Adipose tissue (tissue), 3 donors: ENCODE data around the gene GPAM. TPM values are rescaled to one million over a fixed set of nuclear protein-coding genes. Genes with fewer than 3 reads are reported as not detected.
"Not testable (repeated sequence)": the region's sequence is repeated elsewhere in the genome, so short reads cannot be mapped to it uniquely, and the experiment has no call there.

ENCODE experiments used
- H3K27ac ChIP-seq: one replicate; pipeline ENCODE4 v1.5.1; 2013; ENCODE audit warnings: low read depth, low read length
- WGBS, 3 donors: extraction: QIAGEN DNeasy Blood & Tissue Kit; methylation state at CpG; one replicate each; pipeline ENCODE4 v1.1.7; 2013; 5-methylcytosine and 5-hydroxymethylcytosine counted together
- polyA plus RNA-seq, 3 donors: library from polyadenylated mRNA; stranded (reverse); fragments of 200-250 nt; gene quantifications; one replicate each; pipeline ENCODE4 v1.2.3, GENCODE V29; 2013
- donor health status: healthy with polysubstance abuse.
- donor health status: Bipolar disorder and iron deficiency.
- donor health status: healthy.

Gene GPAM
- polyA plus RNA-seq, result 1,000 to 10,000 TPM in 1 of 3 donors, 100 to 1,000 TPM in 2; 109 to 1,144 (median 124) TPM

DNA sequence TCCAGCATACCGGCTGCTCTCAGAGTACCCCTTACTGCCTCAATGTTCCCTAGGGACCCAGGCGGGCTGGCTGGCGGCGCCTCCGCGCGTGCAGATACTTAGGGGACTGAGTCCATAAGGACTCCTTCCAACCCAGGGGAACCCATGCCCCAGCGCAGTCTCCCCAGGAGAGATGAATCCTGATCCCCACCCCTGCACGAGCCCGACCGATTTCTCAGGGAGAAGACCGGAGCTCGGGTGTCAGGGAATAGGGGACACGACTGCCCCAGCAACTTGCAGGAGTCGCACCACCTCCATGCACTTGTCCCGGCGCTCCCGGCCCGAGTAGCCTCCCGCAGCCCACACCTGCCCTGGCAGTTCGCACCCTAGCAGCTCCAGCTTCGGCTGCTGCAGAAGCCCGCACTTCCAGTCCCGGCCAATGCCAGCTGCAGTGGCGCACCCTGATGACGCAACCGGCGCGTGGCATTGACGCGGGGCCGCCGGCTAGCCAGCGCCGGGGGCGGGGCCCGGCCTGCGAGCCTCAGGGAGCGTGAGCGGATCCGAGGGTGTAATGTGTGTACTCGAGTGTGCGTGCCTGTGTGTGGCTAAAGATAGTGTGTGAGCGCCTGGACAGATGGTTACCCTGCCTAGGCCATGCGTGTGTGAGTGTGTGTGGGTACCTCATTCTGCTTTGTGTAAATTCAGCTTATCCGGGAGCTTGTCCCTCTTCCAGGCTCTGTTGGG is at the start of gene GPAM:
Gene GPAM, minus strand, starts transcription at position 437 of the 723 bp plus-strand sequence. CDS start 1,981 bp downstream, outside the sequence.
- WGBS, 3 donors, result 1% methylated on average over 46 of the region's 46 CpGs
- no peak within 1 kb of the TSS for H3K27ac ChIP-seq

DNA sequence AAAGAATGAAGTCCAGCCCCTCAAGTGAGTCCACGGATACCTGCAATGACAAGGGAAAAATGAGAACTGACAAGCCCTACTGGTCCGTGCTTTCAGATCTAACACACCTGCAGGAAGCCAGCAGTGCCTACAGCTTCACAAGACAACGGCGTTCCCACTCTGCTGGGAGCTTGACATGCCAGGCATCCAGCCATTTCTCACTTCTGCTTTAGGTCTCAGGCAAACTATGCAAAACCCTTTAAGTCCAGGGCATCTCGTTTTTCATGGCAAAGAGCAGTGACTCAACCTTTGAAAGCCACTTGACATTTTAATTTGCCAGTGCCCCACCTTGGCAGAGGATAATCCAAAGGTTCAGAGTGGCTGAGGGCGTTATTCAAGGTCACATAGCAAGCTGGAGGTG is 49.1 kb upstream of the GPAM start:
- H3K27ac ChIP-seq, result no peak overlapping the region
- 51 to 59% (median 52%) methylated on average over 6 of the region's 6 CpGs for WGBS, 3 donors

DNA sequence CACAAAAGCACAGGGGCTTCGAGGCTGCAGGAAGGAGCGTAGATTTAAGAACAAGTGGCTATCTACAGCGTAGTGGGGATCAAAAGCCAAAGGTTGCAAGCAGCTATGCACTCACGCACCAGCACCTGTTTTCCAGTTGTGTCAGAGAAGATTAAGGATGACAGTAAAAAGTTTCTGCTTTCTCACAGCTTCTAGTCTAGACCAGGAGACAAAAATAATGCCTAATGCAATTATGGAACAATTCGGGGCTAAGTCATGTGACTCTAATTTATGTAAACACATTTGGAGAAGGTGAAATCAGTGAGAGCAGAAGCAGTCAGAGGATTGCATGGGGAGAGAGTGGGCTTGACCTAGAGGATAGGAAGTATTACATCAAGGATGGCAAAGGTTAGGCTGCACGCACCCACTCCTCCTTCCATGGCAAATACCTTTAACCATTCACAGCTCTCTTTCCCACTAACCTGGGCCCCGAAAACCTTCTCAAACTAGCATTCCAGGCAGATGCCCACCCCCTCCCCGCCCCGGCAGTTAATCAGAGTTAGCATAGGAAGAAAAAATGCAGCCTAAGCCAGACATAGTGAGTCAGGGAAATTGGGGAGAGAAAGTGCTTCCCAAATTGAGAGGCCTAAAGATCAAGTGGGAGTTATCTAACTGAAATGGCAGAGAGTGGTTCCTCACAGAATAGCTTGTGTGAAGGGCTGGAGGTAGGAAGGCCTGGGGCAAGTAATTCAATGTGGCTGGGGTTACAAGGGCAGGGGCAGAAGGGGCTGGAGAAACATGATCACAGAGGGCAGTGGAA is 48.2 kb upstream of the GPAM start:
- H3K27ac ChIP-seq, result no peak overlapping the region
- WGBS, 3 donors, result 57 to 62% (median 62%) methylated on average over 9 of the region's 9 CpGs

GRCh38 chr10:112230325-112230988 is 46.9 kb upstream of the GPAM start:
- 39 to 62% (median 52%) methylated on average over 1 of the region's 1 CpG for WGBS, 3 donors
- no peak overlapping the region for H3K27ac ChIP-seq

- H3K27ac ChIP-seq, result no peak overlapping the region
- 83 to 86% (median 84%) methylated on average over 3 of the region's 3 CpGs for WGBS, 3 donors
These were observed 46.3 kb upstream of the GPAM start for GRCh38 chr10:112229901-112230300.

GRCh38 chr10:112229096-112229495 is 45.5 kb upstream of the GPAM start:
- no peak overlapping the region for H3K27ac ChIP-seq
- WGBS, 3 donors, result 94 to 98% (median 96%) methylated on average over 2 of the region's 2 CpGs

GRCh38 chr10:112228366-112229088 is 45.0 kb upstream of the GPAM start:
- 83 to 90% (median 87%) methylated on average over 3 of the region's 3 CpGs for WGBS, 3 donors
- not testable (repeated sequence) for H3K27ac ChIP-seq

GRCh38 chr10:112227331-112227987 is 43.9 kb upstream of the GPAM start:
- H3K27ac ChIP-seq, result no peak overlapping the region
- 46 to 53% (median 50%) methylated on average over 6 of the region's 6 CpGs for WGBS, 3 donors

- WGBS, 3 donors, result 67 to 74% (median 69%) methylated on average over 9 of the region's 9 CpGs
- no peak overlapping the region for H3K27ac ChIP-seq
These were observed 43.1 kb upstream of the GPAM start for GRCh38 chr10:112226439-112227248.

- 73 to 84% (median 81%) methylated on average over 4 of the region's 4 CpGs for WGBS, 3 donors
These were observed 42.3 kb upstream of the GPAM start for GRCh38 chr10:112225771-112226438.

GRCh38 chr10:112224933-112225529 is 41.5 kb upstream of the GPAM start:
- no peak overlapping the region for H3K27ac ChIP-seq
- WGBS, 3 donors, result 85 to 92% (median 91%) methylated on average over 3 of the region's 3 CpGs

More at GRCh38 chr10:112225771-112226438, 42.3 kb upstream of the GPAM start:
- H3K27ac ChIP-seq, result no peak overlapping the region

GRCh38 chr10:112223725-112224124 is 40.2 kb upstream of the GPAM start:
- 5 to 60% (median 55%) methylated on average over 2 of the region's 2 CpGs for WGBS, 3 donors
- H3K27ac ChIP-seq, result no peak overlapping the region

GRCh38 chr10:112222799-112223198 is 39.2 kb upstream of the GPAM start:
- H3K27ac ChIP-seq, result no peak overlapping the region
- WGBS, 3 donors, result 78 to 91% (median 88%) methylated on average over 2 of the region's 2 CpGs

GRCh38 chr10:112221545-112221944 is 38.0 kb upstream of the GPAM start:
- 70 to 77% (median 71%) methylated on average over 3 of the region's 3 CpGs for WGBS, 3 donors

DNA sequence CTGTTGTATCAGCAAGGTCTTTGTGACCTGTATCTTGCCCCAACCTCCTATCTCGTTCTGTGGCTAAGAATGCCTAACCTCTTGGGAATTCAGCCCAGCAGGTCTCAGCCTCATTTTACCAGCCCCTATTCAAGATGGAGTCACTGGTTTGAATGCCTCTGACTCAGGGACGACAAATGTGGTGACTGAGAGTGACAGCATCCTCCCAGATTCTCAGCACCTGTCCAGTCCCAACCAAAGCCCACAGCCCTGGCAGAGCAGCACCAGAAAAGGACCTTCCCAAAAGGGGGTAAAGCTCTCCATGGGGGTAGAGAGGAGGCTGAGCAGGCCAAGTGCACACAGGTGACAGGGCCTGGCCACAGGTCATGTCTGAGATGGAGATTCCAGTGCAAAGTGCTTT is 35.4 kb upstream of the GPAM start:
- H3K27ac ChIP-seq, result no peak overlapping the region
- 69 to 71% (median 70%) methylated on average over 2 of the region's 2 CpGs for WGBS, 3 donors

More at GRCh38 chr10:112221545-112221944, 38.0 kb upstream of the GPAM start:
- no peak overlapping the region for H3K27ac ChIP-seq

GRCh38 chr10:112218036-112218390 is 34.4 kb upstream of the GPAM start:
- 55 to 73% (median 69%) methylated on average over 4 of the region's 4 CpGs for WGBS, 3 donors
- no peak overlapping the region for H3K27ac ChIP-seq
